NK-92 (cell line): ENCODE results near the gene AKT1S1.
"Not testable (repeated sequence)": the region's sequence is repeated elsewhere in the genome, so short reads cannot be mapped to it uniquely, and the experiment has no call there.

Experiments used
- DNase-seq: peaks from one replicate; lab custom pipeline; 2025; ENCODE audit not compliant: unreplicated experiment; lab: John Stamatoyannopoulos, UW

AKT1S1 gene

GRCh38 chr19:49877020-49877878 is at the start of gene AKT1S1, which contains the start of gene TBC1D17:
AKT1S1 (minus strand) TSS chr19:49877355; CDS start chr19:49873295, 4,060 bp downstream.
TBC1D17 (plus strand) TSS chr19:49877702; CDS start chr19:49877724, 22 bp downstream.
- peak; percentile 96 for DNase-seq

- DNase-seq = no peak
Measured at GRCh38 chr19:49926515-49926914, 49.4 kb upstream of the AKT1S1 start.

GRCh38 chr19:49925486-49925885 is 48.3 kb upstream of the AKT1S1 start:
- DNase-seq = no peak

- not testable (repeated sequence) for DNase-seq
Measured at GRCh38 chr19:49924881-49925210, 47.7 kb upstream of the AKT1S1 start.

GRCh38 chr19:49924004-49924880 is 47.1 kb upstream of the AKT1S1 start:
- no peak for DNase-seq

GRCh38 chr19:49923055-49924003 is 46.2 kb upstream of the AKT1S1 start:
- DNase-seq = no peak

- no peak for DNase-seq
Measured at GRCh38 chr19:49921871-49922795, 45.0 kb upstream of the AKT1S1 start.

GRCh38 chr19:49920624-49921363 is 43.6 kb upstream of the AKT1S1 start:
- DNase-seq = no peak

GRCh38 chr19:49918089-49918488 is 40.9 kb upstream of the AKT1S1 start:
- DNase-seq = no peak

GRCh38 chr19:49916839-49917733 is 39.9 kb upstream of the AKT1S1 start:
- no peak for DNase-seq

- DNase-seq = no peak
Measured at GRCh38 chr19:49915271-49915670, 38.1 kb upstream of the AKT1S1 start.

- DNase-seq = no peak
Measured at GRCh38 chr19:49913720-49914119, 36.6 kb upstream of the AKT1S1 start.

GRCh38 chr19:49912965-49913685 is 36.0 kb upstream of the AKT1S1 start:
- no peak for DNase-seq

- DNase-seq = no peak
Measured at GRCh38 chr19:49911381-49912145, 34.4 kb upstream of the AKT1S1 start.

GRCh38 chr19:49910179-49910578 is 33.0 kb upstream of the AKT1S1 start:
- DNase-seq = no peak
